Activated CD8-positive, alpha-beta memory T cell treated with anti-CD3 and anti-CD28 coated beads, Interleukin-2, amount 50 U/mL, for 1 hour (primary cell): ENCODE measurements around the gene PUSL1.

Experiments used
- DNase-seq: peaks from one replicate; pipeline ENCODE4 v3.0.0-alpha.2; 2020; ENCODE audit errors: extremely low read depth

Gene PUSL1

DNA sequence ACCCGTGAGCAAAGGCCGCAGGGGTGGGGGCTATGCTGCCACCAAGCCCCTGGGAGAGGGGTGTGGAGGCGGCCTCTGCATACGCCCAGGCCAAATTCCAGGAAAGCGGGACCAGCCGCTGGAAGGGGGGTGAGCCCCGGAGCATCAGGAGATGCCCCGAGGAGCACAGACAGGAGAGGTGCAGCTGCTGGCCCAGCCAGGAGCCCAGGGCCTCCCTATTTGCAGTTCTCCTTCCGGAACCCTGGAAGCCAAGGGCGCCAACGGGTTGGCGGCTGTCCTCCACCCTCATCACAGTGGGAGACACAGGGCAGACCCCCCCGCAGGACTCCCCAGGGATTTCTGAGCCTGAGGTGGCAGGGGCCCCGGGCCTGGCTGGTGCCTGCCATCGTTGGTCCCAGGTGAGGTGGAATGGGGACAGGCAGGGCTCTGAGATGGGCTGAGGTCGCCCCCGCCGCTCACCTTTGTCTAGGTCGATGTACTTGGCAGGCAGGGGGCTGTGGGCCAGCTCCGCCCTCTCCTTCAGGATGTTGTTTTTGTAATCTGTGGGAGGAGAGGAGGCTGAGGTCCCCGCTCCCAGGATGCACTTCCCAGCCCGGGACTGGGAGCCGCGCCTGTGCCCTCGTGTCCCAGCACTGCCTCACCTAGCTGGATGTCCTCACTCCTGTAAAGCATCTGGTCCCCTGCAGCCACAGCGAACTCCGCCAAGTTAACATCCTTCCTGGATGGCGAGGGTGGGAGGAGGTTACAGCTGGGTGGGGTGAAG, 45.2 kb downstream of the PUSL1 start:
- DNase-seq, result no peak

DNA sequence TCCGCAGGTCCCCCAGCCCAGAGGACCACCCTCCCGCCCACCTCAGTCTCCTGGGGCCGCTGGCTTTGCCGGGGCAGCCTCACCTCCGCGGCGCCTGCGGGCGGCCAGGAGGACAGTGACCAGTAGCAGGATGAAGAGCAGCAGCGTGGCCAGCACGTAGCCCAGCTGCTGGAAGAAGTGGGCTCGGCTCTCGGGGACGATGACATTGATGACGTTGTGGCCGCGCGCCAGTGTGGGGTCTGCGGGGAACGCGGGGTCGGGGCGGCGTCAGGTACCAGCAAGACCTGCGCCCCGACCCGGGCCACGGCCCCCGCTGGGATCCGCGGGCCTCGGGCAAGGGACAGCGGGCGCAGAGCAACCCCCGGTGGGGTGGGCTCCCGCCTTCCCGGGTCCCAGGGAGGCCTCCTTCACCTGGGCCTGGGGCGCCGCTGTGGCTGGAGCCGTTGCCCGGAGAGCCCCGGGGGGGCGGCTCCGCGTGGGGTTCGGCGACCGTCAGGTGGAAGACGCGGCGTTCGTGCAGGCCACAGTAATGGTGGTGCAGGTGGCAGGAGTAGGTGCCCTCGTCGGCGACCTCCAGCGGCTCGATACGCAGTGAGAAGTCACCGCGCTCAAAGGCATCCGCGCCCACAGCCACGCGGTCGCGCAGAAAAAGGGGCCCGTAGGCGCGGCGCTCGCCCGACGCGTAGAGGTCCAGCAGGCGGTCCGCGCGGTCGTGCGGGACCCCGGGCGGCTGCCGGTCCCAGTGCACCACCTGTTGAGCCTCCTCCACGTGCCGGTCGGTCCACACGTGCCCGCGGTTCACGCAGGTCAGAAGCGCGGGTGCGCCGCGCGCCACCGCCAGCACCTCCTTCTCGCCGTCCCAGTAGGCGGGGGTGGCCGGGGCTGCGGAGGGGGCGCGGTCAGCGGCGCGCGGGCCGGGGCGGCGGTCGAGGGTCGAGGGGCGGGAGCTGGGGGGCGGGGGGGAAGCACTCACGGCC, 46.2 kb downstream of the PUSL1 start:
- no peak for DNase-seq

DNA sequence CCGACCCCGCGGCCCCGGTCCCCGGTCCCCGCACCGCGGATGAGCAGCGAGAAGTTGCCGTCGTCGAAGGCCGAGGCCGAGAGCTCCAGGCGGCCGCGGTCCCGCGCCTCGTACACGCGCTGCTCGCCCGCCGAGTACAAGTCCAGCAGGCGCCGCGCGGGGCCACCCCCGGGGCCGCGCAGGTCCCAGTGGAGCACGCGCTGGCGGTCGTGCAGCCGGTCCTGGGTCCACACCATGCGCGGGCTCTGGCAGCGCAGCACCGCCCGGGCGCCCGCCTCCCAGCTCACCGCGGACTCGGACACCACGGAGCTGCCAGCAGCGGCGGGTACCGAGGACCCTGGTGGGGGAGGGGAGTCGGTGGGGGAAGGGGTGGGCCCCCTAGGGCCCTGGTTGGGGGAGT, 47.0 kb downstream of the PUSL1 start:
- DNase-seq, result no peak

DNA sequence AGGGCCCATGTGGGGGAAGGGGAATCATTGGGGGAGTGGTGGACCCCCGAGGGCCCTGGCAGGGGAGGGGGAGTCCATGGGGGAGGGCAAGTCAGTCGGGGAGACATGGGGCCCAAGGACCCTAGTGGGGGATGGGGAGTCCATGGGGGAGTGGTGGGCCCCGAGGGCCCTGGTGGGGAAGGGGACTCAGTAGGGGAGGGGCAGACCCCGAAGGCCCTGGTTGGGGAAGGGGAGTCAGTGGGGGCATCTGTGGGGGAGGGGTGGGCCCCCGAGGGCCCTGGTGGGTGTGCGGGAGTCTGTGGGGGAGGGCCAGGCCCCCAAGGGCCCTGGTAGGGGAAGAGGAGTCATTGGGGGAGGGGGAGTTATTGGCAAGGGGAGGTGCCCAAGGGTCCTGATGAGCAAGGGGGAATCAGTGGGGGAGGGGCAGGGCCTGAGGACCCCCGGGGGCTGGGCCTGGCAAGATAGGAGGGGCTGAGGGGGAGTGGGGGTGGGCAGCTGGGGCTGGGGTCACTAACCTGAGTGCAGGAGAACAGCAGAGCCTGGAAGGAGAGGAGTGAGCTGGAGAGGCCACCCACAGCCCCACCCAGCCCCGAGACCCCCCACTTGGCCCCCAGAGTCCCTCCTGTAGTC, 47.9 kb downstream of the PUSL1 start:
- no peak for DNase-seq

DNA sequence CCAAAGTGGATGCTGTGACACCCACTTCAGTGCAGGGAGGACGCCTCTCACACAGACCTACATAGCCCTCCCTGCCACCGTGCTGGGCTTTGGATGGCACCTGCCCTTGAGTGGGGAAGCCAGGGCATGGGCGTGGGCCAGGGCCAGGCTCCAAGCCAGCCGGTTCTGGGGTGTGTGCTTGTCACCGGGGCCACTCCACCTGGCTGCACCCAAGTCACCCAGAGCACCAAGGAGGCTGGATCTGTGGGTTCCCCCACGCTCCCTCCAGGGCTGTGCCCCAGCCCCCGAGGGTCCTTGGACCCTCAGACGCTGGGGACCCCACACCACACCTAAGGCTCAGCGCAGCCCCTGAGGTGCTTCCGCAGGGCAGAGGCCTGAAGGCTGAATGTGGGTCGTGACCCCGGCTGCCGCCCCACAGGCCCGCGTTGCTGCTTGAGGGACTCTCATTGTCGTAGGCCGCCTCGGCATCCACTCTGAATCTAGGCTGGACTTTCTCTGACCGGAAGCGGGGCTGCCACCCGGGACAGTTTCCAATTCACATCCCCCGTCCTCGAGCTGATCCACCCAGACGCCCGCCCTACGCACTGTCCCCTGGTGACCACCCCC, 48.5 kb downstream of the PUSL1 start:
- no peak for DNase-seq

DNA sequence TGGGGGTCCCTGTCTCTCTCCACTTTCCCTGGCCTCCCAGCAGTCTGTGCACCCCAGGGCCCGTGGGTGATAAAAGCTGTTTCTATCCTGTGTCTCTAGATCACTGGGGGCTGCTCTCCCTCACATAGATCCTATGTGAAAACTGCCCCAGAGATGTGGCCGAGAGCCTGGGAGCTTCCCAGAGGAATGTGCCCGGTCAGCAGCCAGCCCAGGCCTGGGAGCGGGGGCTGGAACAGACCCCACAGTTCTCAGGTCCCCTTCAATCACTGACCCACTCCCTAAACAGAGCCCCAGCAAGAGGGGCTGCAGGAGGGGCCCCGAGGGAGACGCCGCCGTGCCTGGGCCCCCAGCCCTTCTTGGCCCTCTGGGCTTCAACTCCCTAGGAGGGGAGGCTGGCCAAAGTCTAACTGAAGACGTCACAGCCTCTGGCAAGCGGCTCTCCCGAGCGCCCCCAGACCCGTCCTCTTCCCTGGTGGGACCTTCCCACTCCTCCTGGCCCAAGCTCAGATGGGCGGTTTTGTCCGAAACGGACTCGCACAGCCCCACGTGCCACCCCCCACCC, 49.6 kb downstream of the PUSL1 start:
- no peak for DNase-seq

DNA sequence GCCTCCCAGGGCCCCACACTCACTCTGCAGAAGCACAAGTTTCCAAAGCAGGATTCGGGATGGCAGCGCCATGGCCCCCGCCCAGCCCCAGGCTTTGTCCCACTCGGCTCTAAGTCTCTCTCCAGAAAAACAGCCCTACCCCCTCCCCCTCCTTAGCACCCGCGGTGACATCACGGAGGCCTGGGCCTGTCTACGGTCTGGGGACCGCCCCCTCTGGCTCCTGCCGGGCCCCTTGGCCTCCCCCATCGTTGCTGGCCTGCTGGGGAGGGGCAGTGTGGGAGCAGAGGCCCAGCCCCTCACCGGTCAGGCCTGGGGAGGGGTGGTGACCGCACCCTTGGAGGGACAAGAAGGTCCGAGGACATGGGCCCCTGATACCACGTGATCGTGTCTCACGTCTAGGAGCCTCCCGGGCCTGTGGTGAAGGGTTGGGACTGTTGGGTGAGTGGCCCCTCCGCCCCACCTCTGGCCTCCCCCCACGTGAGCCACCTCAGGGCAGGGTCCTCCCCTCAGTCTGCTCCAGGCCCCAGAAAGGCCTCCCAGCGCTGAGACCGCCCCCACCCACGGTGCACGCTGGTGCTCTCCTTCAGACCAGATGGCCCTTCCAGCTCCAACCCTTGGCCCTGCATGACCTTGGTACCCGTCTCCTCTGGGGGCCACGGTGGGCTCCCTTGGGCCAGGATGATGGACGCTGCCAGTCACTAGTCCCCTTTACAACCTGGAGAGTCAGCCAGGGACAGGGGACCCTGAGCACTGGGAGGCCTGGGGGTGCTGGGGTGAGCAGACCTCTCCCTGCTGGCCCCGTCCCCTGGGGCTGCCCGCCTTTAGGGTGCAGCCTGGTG, 50.3 kb downstream of the PUSL1 start, which contains the start of gene MXRA8:
Gene MXRA8 (minus strand): TSS at position 123 of the 839 bp plus-strand sequence. CDS start 51 bp downstream, at position 72.
- DNase-seq, result no peak

DNA sequence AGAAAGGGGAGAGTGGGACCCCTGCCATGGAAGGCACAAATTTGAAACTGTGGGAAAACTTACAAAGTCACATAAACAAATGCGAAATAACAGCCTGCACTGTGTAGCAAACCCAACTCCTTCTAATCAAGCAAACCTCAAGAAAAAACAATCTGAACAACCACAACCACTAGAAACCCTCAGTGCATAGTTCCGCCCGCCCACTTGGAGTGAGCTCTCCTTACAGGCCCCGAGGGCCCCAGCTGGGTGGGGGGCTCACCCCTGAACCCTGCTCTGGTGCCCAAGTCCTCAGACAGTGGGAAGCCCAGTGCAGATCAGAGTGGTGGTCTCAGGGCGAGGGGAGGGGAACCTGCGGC, 50.9 kb downstream of the PUSL1 start:
- DNase-seq, result no peak

DNA sequence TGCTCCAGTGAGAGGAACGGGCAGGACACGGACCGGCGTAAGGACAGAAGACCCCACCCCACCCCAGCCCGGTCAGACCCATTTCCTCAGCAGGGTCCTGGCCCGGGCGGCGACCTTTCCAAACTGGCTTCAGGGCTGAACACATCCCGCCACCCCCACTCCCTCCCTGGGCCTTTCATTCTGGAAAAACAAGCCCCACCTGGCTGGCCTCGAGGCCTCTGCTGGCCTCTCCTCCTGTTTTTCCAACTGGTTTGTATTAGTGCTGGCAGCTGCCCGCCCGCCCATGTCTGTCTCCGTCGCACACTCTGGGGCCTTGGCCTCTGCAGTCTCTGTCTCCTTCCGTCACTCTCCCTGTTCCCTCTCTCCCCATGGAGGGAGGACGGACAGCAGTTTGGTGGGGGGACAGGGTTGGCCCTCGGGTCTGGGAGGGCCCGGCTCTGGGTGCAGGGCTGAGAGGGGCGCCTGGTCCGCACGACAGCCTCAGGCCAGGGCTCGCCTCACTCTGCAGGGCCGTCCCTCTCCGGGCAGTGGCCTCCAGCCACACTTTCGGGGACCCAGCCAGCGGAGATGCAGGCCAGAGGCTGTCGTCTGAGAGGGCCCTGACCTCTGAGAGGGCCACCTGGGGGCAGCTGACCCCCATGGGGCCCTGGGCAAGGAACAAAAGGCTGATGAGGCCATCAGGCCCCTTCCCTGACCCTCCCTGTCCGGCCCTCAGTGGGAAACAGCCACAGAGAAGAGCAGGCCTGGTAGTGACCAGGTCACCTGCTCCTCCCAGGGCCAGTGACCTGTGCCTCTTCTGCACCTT, 51.5 kb downstream of the PUSL1 start:
- no peak for DNase-seq

DNA sequence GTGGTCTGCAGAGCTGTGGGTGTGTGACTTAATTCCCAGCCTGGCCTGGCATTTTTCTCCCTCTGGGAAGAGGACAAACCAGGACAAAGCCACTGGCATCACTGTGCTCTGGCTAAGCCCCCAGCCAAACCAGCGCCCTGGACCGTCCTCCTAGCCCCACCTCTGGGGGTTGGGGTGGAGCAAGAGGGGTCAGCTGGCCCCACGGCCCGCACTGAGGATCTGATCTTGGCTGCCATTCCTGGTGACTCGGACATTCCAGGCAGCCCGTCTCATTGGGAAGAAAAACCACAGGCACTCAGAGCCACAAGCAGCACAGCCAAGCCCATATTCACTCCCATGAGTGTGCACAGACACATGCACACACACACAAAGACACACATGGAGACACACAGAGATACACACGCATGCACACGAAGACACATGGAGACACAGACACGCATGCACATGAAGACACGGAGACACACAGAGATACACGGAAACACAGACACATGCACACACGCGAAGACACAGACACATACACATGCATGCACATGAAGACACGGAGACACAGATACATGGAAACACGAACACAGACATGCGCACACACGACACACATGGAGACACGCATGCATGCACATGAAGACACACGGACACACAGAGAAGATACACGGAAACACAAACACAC, 52.2 kb downstream of the PUSL1 start:
- no peak for DNase-seq
